EL (cell line): ENCODE results near the gene ZFP92.
"Not testable (repeated sequence)": the region's sequence is repeated elsewhere in the genome, so short reads cannot be mapped to it uniquely, and the experiment has no call there.

Experiments
- DNase-seq: peaks from one replicate; pipeline ENCODE4 v3.0.0-alpha.2; 2016

Gene ZFP92, protein sequence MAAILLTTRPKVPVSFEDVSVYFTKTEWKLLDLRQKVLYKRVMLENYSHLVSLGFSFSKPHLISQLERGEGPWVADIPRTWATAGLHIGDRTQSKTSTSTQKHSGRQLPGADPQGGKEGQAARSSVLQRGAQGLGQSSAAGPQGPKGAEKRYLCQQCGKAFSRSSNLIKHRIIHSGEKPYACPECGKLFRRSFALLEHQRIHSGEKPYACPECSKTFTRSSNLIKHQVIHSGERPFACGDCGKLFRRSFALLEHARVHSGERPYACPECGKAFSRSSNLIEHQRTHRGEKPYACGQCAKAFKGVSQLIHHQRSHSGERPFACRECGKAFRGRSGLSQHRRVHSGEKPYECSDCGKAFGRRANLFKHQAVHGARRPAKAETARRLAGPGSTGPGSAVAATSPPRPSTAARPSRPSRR

GRCh38 chrX:153411255-153411987 is at the start of gene ZFP92:
ZFP92 (plus strand) TSS chrX:153411472; CDS start chrX:153418323, 6,851 bp downstream.
- peak; percentile 34 for DNase-seq

GRCh38 chrX:153361781-153362397 is 49.4 kb upstream of the ZFP92 start:
- DNase-seq: no peak

DNA sequence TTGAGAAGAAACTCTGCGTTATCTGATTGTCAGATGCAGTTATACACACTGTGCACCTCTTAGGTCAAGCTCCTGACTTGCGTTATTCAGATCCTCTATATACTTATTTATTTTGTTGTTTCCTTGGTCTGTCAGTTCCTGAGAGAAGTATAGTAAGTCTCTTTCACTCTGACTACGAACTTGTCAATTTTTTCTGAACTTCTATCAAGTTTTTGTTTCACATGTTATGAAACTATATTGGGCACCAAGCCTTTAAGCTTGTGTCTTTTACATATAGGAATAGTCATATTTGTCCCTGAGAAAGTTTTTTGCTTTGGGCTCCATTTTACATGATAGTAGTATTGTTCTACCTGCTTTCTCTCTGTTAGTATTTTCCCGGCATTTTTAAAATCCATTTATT is 45.6 kb upstream of the ZFP92 start:
- DNase-seq: no peak

GRCh38 chrX:153366119-153366518 is 45.2 kb upstream of the ZFP92 start:
- DNase-seq: no peak

GRCh38 chrX:153366878-153367538 is 44.3 kb upstream of the ZFP92 start:
- DNase-seq: no peak

GRCh38 chrX:153370293-153371055 is 40.8 kb upstream of the ZFP92 start:
- no peak for DNase-seq

DNA sequence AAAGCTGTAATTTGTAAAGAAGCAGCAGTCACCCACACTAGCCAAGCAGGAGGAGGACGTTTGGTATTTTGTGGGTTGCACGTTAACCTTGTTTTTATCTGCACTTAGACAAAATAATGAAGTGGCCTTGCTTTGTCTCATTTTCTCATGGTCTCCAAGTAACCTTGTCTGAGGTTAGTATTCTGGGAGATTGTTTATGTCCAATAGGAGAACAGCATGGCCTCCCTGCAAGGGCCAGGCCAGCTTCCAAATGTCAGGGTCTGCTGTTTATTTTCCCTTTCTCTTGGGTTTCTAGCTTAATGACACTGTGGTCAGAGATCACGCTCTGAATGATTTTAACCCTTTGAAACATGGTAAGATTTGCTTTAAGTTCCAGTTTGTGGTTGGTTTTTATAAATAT is 40.0 kb upstream of the ZFP92 start:
- no peak for DNase-seq

DNA sequence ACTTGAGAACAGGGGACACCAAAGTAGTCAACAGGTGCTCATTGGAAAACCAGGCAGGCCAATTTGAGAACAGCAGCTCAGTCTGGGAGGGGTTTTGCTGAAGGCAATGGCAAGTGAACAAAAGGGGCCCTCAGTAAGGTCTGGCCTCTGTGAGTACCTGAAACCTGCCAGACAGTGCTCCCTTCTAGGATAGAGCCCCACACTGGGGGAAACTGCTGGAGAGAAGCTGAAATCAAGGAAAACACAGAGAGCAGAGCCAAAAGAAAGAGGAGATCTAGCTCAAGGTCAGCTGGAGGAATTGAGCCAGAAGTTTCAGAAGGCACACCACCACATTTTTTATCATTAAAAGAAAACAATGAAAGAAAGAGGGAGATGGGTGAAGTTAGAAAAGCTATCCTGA is 38.3 kb upstream of the ZFP92 start:
- DNase-seq: no peak

DNA sequence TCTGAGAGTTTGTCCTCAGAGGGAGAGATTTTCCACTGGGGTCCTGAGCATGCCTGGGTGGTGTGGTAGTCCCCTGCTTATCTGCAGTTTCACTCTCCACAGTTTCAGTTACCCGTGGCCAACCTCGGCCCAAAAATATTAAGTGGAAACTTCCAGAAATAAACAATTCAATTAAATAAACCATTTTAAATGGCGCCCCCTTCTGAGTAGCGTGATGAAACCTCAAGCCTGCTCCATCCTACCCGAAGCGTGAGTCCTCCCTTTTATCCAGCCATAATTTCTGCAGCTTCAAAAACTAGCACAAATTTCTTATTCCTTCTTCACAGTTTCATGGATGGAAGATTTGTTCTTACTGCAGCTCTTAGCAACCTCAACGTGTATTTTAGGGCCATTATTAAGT is 36.8 kb upstream of the ZFP92 start:
- no peak for DNase-seq

DNA sequence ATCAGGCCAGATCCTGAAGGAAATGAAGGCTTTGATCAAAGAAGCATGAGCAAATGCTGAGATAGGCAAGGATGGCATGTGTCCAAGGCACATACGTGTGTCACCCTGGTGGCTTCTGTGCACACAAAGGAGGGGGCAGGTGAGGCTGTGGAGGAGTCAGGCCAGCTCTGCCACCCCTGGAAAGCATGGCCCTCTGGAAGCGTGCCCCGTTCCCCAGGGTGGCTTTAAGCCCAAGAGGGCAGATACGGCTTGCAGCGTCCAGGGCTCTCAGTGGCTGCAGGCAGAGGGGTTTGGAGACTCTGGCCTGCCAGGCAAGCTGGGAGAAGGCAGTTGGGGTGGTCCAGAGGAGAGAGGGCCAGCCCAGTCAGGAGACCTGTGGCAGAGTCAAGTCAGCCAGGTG is 35.7 kb upstream of the ZFP92 start:
- DNase-seq: no peak

- DNase-seq: no peak
Observed at GRCh38 chrX:153377727-153378126, 33.5 kb upstream of the ZFP92 start.

DNA sequence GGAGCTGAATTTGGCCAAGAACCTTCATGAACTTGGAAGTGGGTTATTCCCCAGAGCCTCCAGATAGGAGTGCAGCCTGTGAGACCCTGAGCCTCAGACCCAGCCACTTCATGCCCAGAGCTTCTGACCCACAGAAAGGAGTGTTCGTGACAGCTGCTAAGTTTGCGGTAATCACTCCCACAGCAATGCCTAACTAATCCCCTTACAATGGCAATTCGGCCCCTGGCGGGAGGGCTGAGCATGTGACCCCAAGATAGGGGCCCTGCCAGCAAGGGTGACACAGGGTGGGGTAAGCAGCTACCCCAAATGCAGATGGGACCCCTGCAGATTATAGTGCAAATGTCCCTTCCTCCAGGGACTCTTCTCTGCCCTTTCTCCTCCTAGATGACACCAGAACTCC is 32.7 kb upstream of the ZFP92 start:
- no peak for DNase-seq

- no peak for DNase-seq
Observed at GRCh38 chrX:153379508-153379907, 31.8 kb upstream of the ZFP92 start.

DNA sequence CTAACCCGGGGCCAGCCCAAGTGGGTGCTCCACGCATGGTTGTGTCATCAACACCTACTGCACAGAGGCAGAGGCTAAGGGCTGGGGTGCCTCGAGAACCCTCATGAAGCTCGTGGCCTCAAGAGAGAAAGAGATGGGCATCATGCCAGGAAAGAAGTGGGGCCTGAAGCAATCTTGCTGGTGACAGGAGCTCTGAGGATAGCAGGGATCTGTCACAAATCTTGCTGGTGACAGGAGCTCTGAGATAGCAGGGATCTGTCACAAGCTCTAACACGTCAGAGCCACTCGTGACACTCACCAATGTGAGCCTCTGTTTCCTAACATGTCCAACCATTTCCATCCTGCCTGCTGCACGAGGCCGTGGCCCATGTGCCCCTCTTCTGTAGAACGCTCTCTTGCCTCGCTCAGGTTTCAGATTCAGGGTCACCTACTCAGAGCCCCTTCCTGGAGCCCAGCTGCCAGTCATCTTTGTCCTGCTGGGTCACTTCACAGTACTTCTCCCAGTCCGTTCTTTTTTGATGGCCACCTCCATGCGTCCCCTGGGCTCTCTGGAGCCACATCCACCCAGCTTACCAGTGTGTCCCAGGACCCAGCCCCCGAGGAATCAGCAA is 31.2 kb upstream of the ZFP92 start:
- DNase-seq: no peak

DNA sequence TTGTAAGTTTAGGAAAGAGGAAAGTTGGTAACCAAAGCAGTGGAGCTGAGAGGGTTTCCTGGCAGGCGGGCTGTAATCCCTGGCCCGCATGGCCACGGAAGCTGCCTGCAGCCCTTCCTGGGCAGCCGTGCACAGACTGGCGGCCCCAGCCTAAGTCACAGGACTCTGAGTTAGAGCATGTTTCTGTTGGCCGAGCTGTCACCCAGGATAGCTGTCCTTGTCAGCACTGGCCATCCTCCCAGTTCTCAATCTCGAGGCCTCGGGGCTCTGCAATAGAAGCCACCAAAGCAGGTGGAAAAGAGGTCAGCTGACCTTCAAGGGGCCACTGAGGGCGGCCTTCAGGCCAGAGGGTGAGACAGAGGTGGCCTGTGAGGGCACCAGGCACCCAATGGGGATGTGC is 30.6 kb upstream of the ZFP92 start:
- no peak for DNase-seq

GRCh38 chrX:153381684-153382532 is 29.4 kb upstream of the ZFP92 start:
- peak; percentile 39 for DNase-seq

- no peak for DNase-seq
Observed at GRCh38 chrX:153382563-153383482, 28.4 kb upstream of the ZFP92 start.

DNA sequence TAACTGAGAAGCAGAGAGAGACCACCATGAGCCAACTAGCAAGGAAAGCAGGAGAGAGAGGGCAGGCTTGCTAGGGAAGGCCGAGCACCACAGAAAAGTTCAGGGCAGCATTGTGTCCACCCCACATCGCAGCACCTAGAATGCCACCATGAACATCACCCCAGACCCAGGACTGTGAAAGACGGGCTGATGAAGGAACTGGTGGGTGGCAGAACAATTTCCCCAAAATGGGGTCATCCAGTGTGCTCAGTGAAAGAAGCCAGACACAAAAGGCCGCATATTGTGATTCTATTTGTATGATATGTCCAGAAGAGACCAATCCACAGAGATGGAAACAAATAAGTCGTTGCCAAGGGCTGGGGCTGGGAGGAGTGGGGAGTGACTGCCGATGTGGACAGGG is 26.9 kb upstream of the ZFP92 start:
- no peak for DNase-seq

- DNase-seq: not testable (repeated sequence)
Observed at GRCh38 chrX:153384973-153385372, 26.3 kb upstream of the ZFP92 start.

- no peak for DNase-seq
Observed at GRCh38 chrX:153386097-153386496, 25.2 kb upstream of the ZFP92 start.
